Spleen (tissue), 7 donors: Measurements from ENCODE around the gene ZNF581.

Experiments used
- POLR2A ChIP-seq, 3 donors: fragments of 450-650 bp; IDR thresholded peaks; one replicate each; pipeline ENCODE4 v1.5.1; 2017; ENCODE audit warnings: antibody characterized with exemption in 3 of 3, mild to moderate bottlenecking in 1 of 3
- TF ChIP-seq, protein P1 (sequence below), 11 experiments: fragments of 200-600 bp in 7 of 11; fragments of 450-650 bp in 4 of 11; sonication (generic) in 4 of 11; IDR thresholded peaks in 8 of 11; conservative IDR thresholded peaks in 3 of 11; 1 replicate in 7 of 11; 2 replicates in 4 of 11; pipeline versions ENCODE4 v1.4.0 to v1.8.0; 2016 to 2021; ENCODE audit warnings: antibody characterized with exemption in 11 of 11, inconsistent platforms in 4 of 11, mild to moderate bottlenecking in 1 of 11
- donor health status: DM: no; HTN: no; CAD: no; lungs with moderate emphysema.
- donor health status: DM: no; HTN: no; CAD: no.
- donor health status: DM: no; HTN: no; CAD: no.

DNA sequence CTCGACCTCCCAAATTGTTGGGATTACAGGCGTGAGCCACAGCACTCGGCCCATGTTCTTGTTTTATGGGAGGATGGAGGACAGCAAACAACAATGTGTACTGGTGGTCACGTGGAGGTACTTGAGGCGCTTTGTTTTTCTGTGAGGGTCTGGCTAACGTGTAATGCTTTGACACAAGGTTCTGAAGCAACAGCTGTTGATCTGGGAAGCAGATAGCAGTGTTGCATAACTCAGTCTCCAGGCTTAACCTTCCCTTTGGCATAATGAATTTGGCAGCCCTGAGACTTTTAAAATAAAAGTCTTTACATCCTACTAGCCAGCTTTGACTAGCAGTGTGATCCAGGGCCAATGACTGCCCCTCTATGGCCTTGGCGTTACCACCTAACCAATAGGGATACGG is 9.6 kb upstream of the ZNF581 start:
- TF ChIP-seq, protein P1, sequence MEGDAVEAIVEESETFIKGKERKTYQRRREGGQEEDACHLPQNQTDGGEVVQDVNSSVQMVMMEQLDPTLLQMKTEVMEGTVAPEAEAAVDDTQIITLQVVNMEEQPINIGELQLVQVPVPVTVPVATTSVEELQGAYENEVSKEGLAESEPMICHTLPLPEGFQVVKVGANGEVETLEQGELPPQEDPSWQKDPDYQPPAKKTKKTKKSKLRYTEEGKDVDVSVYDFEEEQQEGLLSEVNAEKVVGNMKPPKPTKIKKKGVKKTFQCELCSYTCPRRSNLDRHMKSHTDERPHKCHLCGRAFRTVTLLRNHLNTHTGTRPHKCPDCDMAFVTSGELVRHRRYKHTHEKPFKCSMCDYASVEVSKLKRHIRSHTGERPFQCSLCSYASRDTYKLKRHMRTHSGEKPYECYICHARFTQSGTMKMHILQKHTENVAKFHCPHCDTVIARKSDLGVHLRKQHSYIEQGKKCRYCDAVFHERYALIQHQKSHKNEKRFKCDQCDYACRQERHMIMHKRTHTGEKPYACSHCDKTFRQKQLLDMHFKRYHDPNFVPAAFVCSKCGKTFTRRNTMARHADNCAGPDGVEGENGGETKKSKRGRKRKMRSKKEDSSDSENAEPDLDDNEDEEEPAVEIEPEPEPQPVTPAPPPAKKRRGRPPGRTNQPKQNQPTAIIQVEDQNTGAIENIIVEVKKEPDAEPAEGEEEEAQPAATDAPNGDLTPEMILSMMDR (IDR thresholded peaks at IDR 0.05 in 8 of 11, conservative IDR thresholded peaks at IDR 0.05 in 3 of 11): no peak
- TF ChIP-seq POLR2A (IDR thresholded peaks at IDR 0.05): no peak
